ENCODE results near the gene ZGRF1.

DNA sequence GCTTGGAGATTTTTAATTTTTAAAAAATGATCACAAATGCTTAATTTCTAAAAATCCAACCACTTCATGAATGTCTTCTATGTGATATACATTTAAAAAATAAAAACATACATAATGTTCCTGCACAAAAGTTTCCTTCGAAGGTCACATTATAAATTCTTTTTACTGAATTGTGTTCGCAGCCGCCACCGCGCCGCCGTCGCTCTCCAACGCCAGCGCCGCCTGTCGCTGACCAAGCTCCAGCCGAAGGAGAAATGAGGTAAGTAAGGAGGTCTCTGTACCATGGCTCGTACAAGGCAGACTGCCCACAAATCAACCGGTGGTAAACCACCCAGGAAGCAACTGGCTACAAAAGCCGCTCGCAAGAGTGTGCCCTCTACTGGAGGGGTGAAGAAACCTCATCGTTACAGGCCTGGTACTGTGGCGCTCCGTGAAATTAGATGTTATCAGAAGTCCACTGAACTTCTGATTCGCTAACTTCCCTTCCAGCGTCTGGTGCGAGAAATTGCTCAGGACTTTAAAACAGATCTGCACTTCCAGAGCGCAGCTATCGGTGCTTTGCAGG, 71.9 kb downstream of the ZGRF1 start:
- TF ChIP-seq, protein P1, sequence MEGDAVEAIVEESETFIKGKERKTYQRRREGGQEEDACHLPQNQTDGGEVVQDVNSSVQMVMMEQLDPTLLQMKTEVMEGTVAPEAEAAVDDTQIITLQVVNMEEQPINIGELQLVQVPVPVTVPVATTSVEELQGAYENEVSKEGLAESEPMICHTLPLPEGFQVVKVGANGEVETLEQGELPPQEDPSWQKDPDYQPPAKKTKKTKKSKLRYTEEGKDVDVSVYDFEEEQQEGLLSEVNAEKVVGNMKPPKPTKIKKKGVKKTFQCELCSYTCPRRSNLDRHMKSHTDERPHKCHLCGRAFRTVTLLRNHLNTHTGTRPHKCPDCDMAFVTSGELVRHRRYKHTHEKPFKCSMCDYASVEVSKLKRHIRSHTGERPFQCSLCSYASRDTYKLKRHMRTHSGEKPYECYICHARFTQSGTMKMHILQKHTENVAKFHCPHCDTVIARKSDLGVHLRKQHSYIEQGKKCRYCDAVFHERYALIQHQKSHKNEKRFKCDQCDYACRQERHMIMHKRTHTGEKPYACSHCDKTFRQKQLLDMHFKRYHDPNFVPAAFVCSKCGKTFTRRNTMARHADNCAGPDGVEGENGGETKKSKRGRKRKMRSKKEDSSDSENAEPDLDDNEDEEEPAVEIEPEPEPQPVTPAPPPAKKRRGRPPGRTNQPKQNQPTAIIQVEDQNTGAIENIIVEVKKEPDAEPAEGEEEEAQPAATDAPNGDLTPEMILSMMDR (IDR thresholded peaks at IDR 0.05; ENCODE audit: low read length) = no peak
- TF ChIP-seq EZH2 (optimal IDR thresholded peaks at IDR 0.05; ENCODE audit: low read depth, low read length) (no peak), EZH2phosphoT487 (IDR thresholded peaks at IDR 0.05; ENCODE audit: low read length) (no peak)
